ENCODE measurements around the gene C16orf78.

Gene C16orf78

GRCh38 chr16:49373504-49373903 lies at the start of gene C16orf78:
C16orf78 (plus strand) TSS chr16:49373804; CDS start chr16:49373940, 136 bp downstream.
- no peak for DNase-seq

- DNase-seq: peak in 1 of 2 experiments; percentile 23
Measured at GRCh38 chr16:49324703-49325102, 48.9 kb upstream of the C16orf78 start.

- no peak for DNase-seq
Measured at GRCh38 chr16:49327466-49327865, 46.1 kb upstream of the C16orf78 start.

GRCh38 chr16:49328325-49328724 lies 45.3 kb upstream of the C16orf78 start:
- DNase-seq: no peak

- DNase-seq: peak in 1 of 2 experiments; percentile 69
Measured at GRCh38 chr16:49330562-49331201, 42.9 kb upstream of the C16orf78 start.

GRCh38 chr16:49332589-49333258 lies 40.9 kb upstream of the C16orf78 start:
- no peak for DNase-seq

GRCh38 chr16:49333259-49333597 lies 40.4 kb upstream of the C16orf78 start:
- no peak for DNase-seq

GRCh38 chr16:49335828-49336227 lies 37.8 kb upstream of the C16orf78 start:
- no peak for DNase-seq

GRCh38 chr16:49336581-49336980 lies 37.0 kb upstream of the C16orf78 start:
- no peak for DNase-seq

- no peak for DNase-seq
Measured at GRCh38 chr16:49337814-49338350, 35.7 kb upstream of the C16orf78 start.

GRCh38 chr16:49338611-49339265 lies 34.9 kb upstream of the C16orf78 start:
- DNase-seq: peak in 1 of 2 experiments; percentile 42

GRCh38 chr16:49340466-49340865 lies 33.1 kb upstream of the C16orf78 start:
- no peak for DNase-seq

GRCh38 chr16:49341706-49342105 lies 31.9 kb upstream of the C16orf78 start:
- no peak for DNase-seq

- DNase-seq: no peak
Measured at GRCh38 chr16:49342336-49343265, 31.0 kb upstream of the C16orf78 start.

GRCh38 chr16:49343291-49343690 lies 30.3 kb upstream of the C16orf78 start:
- no peak for DNase-seq

- DNase-seq: no peak
Measured at GRCh38 chr16:49344401-49344800, 29.2 kb upstream of the C16orf78 start.

- no peak for DNase-seq
Measured at GRCh38 chr16:49345829-49346228, 27.8 kb upstream of the C16orf78 start.

- no peak for DNase-seq
Measured at GRCh38 chr16:49346459-49346858, 27.1 kb upstream of the C16orf78 start.

GRCh38 chr16:49347476-49347875 lies 26.1 kb upstream of the C16orf78 start:
- DNase-seq: no peak

GRCh38 chr16:49348408-49349176 lies 25.0 kb upstream of the C16orf78 start:
- no peak for DNase-seq

GRCh38 chr16:49349446-49350168 lies 24.0 kb upstream of the C16orf78 start:
- DNase-seq: no peak

All from cerebellar nuclear complex (tissue), 1 donor.